Melanocyte of skin (primary cell): ENCODE data around the gene POU4F2. TPM values are rescaled to one million over a fixed set of nuclear protein-coding genes. Genes with fewer than 3 reads are reported as not detected.

ENCODE experiments used
- total RNA-seq, 2 donors: library from RNA; depleted of rRNA; stranded (reverse); fragments of >200 nt; gene quantifications; 2 replicates each; pipeline ENCODE4 v1.2.3, GENCODE V29; 2012

The POU4F2 gene
- not detected for total RNA-seq

GRCh38 chr4:146638786-146639505 lies at the start of gene POU4F2:
TSS of gene POU4F2 (plus strand) at chr4:146638893. CDS start at chr4:146639141, 248 bp downstream.

Other genes with a start within 250 kb of the POU4F2 start
- gene SLC10A7, start 117.0 kb upstream of the POU4F2 start, total RNA-seq = 10 to 100 TPM in 1 of 2 donors, 1 to 10 TPM in 1; 6.9 to 12.3 TPM